ENCODE data around the gene CENPK.
"Not testable (repeated sequence)": the region's sequence is repeated elsewhere in the genome, so short reads cannot be mapped to it uniquely, and the experiment has no call there.

CENPK gene

GRCh38 chr5:65489119-65489518 lies 73.8 kb downstream of the CENPK start:
- no peak for DNase-seq

DNA sequence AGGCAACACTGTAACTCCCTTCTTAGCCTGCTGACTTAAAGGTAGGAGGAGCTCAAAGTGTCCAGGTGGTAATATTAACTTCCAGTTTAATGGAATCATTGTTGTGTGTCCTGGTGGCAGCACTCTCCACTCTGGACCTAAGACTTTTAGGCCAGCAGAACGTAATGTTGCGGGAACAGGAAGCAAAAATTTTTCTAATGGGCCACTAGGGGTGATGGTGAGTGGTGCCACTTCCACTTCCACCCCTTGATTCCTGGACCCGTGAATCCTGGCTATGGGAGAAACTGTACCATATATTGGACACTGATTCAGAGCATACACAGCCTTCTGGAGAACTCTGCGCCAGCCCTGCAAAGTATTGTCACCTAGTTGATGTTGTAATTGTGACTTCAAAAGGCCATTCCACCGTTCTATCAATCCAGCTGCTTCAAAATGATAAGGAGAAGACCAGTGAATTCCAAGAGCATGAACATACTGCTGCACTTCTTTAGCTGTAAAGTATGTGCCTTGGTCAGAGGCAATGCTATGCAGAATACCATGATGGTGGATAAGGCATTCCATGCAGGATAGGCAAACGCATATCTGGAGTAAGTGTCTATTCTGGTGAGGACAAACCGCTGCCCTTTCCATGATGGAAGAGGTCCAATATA lies 74.8 kb downstream of the CENPK start:
- DNase-seq: not testable (repeated sequence)

DNA sequence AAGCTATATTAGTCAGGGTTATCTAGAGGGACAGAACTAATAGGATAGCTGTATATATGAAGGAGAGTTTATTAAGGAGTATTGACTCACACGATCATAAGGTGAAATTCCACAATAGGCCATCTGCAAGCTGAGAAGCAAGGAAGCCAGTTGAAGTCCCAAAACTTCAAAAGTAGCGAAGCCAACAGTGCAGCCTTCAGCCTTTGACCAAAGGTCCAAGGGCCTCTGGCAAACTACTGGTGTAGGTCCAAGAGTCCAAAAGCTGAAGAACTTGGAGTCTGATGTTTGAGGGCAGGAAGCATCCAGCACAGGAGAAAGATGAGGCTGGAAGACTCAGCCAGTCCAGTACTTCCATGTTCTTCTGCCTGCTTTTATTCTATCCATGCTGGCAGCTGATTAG lies 76.2 kb downstream of the CENPK start:
- DNase-seq: not testable (repeated sequence)

- DNase-seq: no peak
Measured at GRCh38 chr5:65485405-65485804, 77.6 kb downstream of the CENPK start.

GRCh38 chr5:65483546-65484346 lies 79.2 kb downstream of the CENPK start:
- DNase-seq: peak; percentile 42 to 87

GRCh38 chr5:65482736-65483545 lies 80.0 kb downstream of the CENPK start:
- peak; percentile 43 to 84 for DNase-seq

DNA sequence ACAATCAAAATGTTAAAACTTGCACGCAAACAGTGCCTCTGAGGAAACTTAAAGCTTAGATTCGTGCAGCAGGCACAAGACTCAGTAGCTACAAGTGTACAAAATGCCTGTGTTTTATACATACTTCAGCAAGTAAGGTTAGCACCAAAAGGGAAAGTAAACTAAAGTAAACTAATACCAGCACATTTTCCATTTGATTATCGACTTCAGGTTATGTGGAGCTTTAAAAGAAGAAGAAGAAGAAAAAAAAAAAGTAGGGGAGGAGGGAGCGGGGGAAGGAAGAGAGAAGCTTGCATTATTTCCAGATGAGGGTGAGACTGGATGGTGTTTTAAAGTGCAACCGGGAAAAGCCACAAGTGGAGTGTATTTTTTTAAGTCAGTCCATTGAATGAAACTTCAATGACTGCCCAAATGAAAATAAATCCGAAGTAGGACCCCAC lies 80.7 kb downstream of the CENPK start:
- peak in 1 of 2 experiments; percentile 69 for DNase-seq

- peak; percentile 77 to 91 for DNase-seq
Measured at GRCh38 chr5:65481635-65482295, 81.2 kb downstream of the CENPK start, which contains the start of gene ADAMTS6. Gene ADAMTS6 (minus strand): TSS chr5:65481920. CDS start chr5:65473673, 8,247 bp downstream.

DNA sequence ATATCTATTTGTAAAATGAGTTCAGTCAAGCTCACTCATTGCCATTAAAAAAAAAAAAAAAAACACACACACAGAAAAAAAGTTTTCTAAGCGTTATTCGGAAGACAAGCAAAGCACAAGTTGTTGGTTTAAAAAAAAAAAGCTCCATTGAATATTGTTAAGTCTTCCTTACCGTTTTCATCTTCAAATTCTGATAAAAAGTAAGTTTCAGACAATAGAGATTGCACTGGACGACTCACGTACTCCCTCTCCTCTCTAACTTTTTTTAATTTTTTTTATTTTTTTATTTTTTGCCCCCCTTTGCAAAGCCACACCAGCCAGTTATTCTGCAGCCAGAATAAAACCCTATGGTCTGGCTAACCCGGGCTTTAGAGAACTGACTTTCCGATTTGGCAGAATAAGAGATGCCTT lies 81.8 kb downstream of the CENPK start:
- DNase-seq: peak in 1 of 2 experiments; percentile 36

- peak; percentile 42 to 75 for DNase-seq
Measured at GRCh38 chr5:65480306-65480865, 82.6 kb downstream of the CENPK start.

DNA sequence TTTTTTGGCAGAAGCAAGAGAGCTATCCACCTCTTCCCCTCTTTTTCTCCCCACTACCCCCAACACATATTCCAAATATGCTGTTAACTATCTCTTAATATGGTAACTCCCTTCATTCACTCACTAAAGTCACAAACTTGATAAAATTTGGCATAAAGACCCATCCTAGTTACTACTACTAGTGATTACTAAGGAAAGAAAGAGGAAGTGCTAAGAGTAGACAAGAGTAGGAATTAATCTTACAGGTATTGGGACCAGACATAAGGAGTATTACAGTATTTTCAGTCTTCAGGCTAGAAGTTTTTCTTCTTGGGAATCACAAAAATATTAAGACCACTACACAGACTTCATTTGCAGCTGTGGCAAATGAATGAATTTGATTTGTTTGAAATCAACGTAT lies 83.4 kb downstream of the CENPK start:
- no peak for DNase-seq

- no peak for DNase-seq
Measured at GRCh38 chr5:65478336-65478735, 84.6 kb downstream of the CENPK start.

DNA sequence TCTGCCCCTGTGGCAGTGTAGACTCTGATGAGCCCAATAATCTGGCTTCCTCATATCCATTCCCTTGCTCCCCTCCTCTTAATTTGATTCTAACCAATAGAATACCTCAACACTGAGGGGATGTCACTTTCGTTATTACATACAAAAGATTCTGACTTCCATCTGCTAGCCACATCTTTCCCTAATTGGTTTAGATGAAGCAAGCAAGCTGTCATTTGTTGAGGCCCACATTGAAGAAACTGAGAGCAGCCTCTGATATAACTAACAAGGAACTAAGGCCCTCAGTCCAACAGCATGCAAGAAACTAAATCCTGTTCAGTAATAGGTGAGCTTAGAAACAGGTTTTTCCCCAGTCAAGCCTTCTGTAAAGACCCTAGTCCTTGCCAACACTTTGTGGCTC lies 87.1 kb downstream of the CENPK start:
- DNase-seq: no peak

DNA sequence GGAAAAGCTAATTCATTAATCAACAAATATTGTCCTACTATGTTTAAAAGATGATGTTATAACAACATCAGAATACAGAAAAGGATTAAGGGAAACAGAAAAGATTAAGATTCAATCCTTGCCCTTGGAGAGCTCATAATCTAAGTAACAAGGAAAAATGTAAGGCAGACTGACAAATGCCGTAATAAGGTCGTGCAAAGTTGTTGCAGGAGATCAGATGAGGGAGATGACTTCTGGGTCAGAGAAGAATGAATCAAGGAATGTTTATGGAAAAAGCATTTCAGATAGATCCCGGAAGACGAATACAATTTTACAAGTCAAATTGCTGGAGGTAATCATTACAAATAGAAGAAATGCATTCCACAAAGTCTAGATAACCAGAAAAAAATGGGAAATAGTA lies 87.6 kb downstream of the CENPK start:
- DNase-seq: no peak

- DNase-seq: no peak
Measured at GRCh38 chr5:65474130-65474711, 88.7 kb downstream of the CENPK start.

- no peak for DNase-seq
Measured at GRCh38 chr5:65468633-65469032, 94.3 kb downstream of the CENPK start.
